GM19351 (cell line): ENCODE measurements around the gene SYNPO2.

ENCODE experiments used
- ATAC-seq: cut with Tn5 transposase; IDR thresholded peaks from one replicate; pipeline ENCODE4 v1.9.1; 2021; ENCODE audit warnings: mild to moderate bottlenecking, moderate library complexity; ENCODE audit not compliant: unreplicated experiment

The SYNPO2 gene

DNA sequence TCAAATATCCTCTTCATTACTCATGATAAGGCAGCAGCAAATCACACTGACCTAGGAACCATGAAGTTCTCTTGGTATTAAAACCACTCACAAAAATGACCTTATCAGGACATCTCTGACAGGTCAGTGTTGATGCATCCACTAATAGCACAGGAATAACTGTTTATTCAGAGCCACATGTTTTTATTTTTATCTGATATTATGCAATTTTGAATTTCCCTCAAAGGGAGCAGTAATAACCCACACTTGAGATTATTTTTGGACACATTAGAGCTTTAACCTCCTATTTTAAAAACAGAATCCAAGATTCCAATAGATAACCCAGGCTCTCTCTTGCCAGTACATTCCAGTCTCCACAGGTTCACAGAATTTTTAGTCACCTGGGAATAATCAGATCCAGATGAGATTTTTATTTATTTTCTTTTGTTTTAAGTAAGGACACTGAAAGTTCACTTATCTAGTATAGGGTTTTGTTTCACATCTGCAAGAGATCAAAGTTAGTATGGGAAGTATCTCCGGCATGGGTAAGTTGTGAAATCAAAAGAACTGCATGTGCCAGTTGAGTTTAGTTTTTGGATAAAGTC lies 210.7 kb downstream of the SYNPO2 start:
- no peak for ATAC-seq

DNA sequence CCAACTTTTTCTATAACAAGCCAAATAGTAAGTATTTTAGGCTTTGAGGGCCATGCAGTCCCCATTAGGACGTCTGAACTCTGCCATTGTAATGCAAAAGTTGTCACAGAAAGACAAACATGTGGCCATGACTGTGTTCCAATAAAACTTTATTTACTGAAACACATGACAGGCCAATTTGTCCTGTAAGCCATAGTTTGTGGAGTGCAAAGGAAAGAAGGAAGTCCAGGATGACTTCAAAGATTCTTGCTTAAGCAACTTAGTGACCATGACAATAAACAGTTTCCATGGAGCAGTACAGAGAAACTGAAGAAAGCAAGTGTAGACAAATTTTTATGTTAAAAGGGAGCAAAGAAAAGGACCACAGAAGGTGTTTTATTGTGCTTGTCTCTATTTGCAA lies 212.0 kb downstream of the SYNPO2 start:
- no peak for ATAC-seq

DNA sequence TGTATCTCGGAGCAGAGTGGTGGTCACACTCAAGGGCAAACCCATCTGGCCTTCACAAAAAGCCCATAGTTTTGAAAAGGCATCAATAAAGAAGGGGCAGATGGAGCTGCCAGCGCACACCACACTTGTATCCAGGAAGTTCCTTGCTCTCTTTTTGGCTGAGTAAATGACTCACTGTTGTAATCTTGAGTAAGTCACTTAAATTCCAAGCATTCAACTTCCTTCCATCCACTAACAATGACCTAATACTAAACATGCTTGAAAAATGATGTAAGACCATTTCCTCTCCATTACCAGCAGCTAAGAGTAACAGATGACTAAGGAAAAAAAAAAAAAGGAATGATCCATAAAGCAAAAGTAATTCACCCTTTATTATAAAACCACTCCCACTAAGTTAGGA lies 214.6 kb downstream of the SYNPO2 start:
- ATAC-seq: no peak

DNA sequence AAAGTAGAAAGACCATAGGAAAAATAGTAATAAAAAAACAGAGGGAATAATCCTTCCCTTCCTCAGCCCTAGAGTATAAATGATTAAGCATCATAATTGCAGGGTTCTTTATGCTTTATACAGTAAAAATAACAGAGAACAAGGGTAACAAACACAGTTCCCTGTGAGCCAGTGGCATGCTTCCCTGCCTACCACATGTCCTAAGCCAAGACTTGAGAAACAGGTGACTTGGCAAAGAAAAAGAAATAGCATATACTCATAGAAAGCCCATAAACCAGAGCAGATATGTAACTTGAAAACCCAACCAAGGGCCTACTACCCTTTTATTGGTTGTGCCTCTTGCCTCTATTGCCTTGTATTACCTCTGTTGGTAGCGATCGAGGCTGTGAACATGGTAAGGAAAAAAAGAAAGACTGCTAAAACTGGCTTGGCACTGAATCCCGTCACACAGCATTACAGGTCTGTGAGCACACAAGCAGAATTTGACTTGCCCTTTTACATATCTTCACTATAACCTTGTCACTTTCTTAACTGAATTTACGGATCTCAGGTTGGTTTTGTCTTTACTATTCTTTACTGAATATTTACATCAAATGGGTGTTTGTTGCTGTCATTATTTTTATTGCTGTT lies 216.1 kb downstream of the SYNPO2 start:
- ATAC-seq: no peak

DNA sequence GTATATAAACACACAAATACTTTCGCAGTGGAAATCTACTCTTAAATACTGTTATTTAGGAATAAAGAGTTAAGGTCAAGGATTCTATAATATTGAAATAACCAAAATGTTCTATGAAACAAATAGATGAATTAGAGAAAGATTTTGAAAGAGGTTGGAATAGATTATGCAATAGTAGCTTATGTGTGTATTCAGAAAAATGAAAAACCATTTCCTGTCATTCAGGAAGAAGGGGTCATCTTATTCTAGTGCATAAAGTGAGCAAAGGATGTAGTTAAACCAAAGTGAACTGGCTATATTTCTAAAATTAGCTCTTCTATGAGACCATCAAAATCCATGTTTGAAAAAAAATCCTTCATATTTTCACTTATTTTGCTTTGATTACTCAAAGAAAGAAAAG lies 217.0 kb downstream of the SYNPO2 start:
- ATAC-seq: no peak

DNA sequence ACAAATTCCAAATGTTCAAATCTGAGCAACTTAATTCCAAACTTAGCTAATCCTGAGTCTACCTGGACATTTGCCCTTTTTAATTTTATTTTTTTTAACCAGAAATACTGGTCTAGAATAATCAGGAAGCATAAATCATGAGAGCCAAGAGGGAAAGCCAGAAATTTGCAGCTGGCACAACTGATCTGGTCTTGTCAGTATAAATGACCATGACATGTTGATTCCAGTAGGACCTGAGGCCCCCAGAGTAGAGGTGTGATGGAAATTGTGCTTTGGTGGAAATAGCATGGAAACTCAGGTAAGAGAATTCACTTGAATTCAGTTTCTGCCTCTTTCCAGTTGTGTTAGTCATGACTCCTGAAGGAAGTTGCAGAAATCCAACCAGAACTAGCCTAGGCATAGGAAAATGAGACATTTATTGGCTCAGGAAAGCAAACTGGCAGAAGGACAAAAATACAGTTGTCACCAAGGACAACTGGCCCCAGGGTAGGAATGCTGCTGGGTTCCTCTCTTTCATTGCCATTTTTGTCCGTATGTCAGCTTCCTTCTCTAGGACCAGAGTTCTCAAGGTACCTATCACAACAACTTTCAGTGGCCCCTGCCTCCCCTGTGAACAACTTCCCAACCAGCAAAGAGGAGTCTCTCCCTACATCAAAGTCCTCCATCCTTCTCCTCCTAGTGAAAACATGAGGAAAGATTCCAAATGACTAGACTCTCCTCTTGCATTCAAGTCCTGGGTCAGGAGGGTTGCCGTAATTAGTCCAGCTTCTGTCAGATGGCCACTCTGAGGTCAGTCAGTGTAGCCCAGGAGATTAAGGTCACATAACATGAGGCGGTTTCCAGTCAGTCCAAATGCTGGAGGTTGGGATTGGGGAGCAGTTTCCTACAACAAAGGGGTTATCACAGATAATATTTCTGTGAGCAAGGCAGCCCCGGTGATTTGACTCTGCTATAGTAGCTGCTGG lies 217.7 kb downstream of the SYNPO2 start:
- no peak for ATAC-seq

DNA sequence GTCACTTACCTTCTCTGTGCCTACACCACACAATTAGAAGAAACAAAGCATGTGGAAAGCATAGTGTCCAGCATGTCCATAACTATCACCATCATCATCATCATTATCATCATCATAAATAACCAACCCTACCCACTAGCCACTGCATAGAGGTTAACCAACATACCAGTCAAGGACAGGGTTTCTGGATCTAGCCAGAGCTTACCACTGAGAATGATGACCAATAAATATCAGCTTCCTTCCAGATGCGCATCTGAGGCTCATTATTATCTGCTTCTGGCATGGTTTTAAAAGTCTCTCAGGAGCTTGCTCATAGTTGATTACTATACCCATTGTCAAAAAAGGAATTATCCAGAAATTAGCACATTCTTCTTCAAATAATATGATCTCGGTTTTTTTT lies 221.5 kb downstream of the SYNPO2 start:
- ATAC-seq: no peak
